Activated effector memory CD4-positive, alpha-beta T cell treated with anti-CD3 and anti-CD28 coated beads, Interleukin-2, amount 50 U/mL, for 16 hours (primary cell): ENCODE results near the gene PIK3CA.
"Not testable (repeated sequence)": the region's sequence is repeated elsewhere in the genome, so short reads cannot be mapped to it uniquely, and the experiment has no call there.

Source experiments
- DNase-seq: peaks from one replicate; pipeline ENCODE4 v3.0.0-alpha.2; 2020

PIK3CA gene

GRCh38 chr3:179265875-179266274 is 117.7 kb downstream of the PIK3CA start:
- no peak for DNase-seq

GRCh38 chr3:179266701-179267211 is 118.6 kb downstream of the PIK3CA start:
- DNase-seq = no peak

- no peak for DNase-seq
Observed at GRCh38 chr3:179268400-179269051, 120.4 kb downstream of the PIK3CA start.

DNA sequence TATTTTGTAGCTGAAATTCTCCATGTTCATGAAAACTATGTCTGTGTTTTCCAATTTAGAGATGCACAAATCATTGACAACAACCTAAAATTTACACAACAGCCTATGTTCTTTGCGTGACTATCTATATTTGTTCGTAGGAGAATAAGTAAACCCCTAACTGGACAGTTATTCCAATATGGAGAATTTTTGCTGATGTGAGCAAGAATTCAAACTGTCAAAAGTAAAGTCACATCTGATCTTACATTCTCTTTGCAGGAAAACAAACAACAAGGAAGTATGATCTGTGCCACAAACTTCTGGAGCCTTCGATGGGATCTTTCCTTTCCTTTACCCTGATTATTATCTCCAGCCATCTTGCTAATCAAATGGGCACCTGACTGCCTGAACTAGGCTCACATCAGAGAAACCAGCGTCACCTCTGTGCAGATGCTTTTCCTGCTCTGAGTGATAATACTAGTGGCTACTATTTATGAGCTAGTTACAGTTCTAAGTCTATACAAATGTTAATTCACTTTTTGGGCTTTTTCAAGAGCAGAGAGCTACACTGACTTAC is 121.1 kb downstream of the PIK3CA start:
- no peak for DNase-seq

DNA sequence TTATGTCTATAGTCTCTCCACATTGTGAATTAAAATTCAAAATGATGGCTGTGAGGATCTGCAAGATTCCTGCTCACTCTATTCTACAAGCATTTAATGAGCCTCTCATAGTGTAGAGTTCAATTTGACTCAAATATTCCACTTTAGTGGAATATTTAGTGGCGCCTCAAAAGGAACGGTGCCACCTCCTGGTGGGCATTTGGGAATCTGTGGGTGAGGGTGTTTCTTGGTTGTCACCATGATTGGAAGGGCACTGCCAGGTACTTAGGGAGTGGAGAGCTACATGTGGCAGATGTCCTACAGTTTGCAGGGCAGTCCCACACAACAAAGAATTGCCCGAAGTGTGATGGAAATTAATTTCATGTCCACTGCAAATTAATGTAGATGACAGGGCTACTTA is 124.2 kb downstream of the PIK3CA start:
- DNase-seq = no peak

DNA sequence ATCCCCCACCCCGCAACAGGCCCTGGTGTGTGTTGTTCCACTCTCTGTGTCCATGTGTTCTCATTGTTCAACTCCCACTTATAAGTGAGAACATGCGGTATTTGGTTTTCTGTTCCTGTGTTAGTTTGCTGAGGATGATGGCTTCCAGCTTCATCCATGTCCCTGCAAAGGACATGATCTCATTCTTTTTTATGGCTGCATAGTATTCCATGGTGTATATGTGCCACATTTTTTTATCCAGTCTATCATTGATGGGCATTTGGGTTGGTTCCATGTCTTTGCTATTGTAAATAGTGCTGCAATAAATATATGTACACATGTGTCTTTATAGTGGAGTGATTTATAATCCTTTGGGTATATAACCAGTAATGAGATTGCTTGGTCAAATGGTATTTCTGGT is 126.3 kb downstream of the PIK3CA start:
- DNase-seq = not testable (repeated sequence)

- DNase-seq = no peak
Observed at GRCh38 chr3:179276001-179276400, 127.8 kb downstream of the PIK3CA start.

GRCh38 chr3:179276743-179277142 is 128.6 kb downstream of the PIK3CA start:
- DNase-seq = no peak

DNA sequence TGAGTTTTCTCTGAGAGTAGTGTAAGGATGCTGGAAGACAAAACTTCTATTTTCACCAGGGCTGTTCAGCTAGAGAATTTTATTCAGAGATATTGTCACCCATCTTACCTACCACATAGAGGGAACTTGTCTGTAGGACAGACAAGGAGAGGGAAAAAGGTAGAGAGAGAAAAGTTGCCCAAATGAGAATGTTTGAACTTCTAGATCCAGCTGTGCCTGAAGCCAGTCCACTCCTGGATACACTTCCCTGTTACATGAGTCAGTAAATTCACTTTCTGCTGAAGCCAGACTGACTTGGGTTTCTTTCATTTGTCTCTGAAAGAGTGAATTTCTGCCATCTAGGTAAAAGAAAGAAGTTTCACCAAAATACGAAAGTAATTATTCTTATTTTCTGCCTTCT is 130.0 kb downstream of the PIK3CA start:
- no peak for DNase-seq

- DNase-seq = no peak
Observed at GRCh38 chr3:179278932-179279693, 131.0 kb downstream of the PIK3CA start.

GRCh38 chr3:179279837-179280236 is 131.7 kb downstream of the PIK3CA start:
- no peak for DNase-seq

DNA sequence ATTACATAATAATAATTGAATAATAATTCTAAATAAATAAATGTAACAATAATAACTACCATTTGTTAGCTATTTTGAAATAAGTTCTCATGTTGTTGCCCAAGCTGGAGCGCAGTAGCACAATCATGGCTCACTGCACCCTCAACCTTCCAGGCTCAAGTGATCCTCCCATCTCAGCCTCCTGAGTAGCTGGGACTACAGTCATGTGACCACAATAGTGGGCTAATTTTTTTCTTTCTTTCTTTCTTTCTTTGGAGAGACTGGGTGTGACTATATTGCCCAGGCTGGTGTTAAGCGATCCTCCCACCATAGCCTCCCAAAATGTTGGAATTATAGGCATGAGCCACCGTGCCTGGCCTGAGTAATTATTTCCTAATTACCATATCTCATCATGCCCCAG is 133.7 kb downstream of the PIK3CA start:
- no peak for DNase-seq

DNA sequence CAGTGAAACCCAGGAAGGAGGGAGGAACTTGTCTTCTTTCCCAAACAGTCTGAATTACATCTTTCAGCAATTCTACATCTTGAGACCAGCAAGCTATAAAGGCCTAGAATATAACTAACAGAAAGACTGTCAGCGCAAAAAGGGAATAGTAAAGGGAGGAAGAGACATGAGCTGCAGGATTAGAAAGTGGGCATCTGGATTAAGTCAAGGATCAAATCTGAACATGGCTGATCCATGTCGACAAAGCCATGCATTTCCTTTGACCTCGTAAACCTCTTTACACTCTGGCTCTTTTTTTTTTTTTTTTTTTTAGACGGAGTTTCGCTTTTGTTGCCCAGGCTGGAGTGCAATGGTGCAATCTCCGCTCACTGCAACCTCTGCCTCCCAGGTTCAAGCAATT is 138.2 kb downstream of the PIK3CA start:
- DNase-seq = no peak

GRCh38 chr3:179288845-179289244 is 140.7 kb downstream of the PIK3CA start:
- no peak for DNase-seq

DNA sequence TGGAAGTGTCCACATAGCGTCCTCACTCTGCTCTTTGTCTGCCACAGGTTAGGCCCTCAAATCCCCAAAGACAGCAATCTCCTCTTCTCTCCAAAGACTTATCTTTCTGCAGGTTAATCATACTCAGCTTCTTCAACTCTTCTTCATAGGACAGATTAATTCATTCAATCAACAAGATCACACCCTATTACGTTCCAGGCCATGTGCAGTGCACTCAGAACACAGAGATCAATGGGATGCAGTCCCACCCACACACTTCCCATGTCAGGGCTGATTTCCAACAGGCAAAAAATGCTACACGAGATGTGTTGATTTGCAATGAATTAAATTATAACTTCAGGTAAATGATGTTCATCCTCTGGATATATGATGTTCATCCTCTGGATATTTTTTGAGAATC is 141.1 kb downstream of the PIK3CA start:
- DNase-seq = no peak
